ENCODE data around the gene ZSCAN30.

The ZSCAN30 gene

GRCh38 chr18:35278969-35279368 lies 11.1 kb downstream of the ZSCAN30 start:
- DNase-seq (ENCODE audit: low read depth in 2 of 2), result no peak

- no peak for DNase-seq (ENCODE audit: low read depth in 2 of 2)
Measured at GRCh38 chr18:35278085-35278484, 11.9 kb downstream of the ZSCAN30 start.

GRCh38 chr18:35277633-35278032 lies 12.4 kb downstream of the ZSCAN30 start:
- DNase-seq (ENCODE audit: low read depth in 2 of 2), result no peak

- no peak for DNase-seq (ENCODE audit: low read depth in 2 of 2)
Measured at GRCh38 chr18:35276267-35276666, 13.8 kb downstream of the ZSCAN30 start.

GRCh38 chr18:35271656-35272055 lies 18.4 kb downstream of the ZSCAN30 start:
- no peak for DNase-seq (ENCODE audit: low read depth in 2 of 2)

- no peak for DNase-seq (ENCODE audit: low read depth in 2 of 2)
Measured at GRCh38 chr18:35268821-35269220, 21.2 kb downstream of the ZSCAN30 start.

GRCh38 chr18:35267809-35268208 lies 22.2 kb downstream of the ZSCAN30 start:
- DNase-seq (ENCODE audit: low read depth in 2 of 2), result no peak

- peak; percentile 52 to 53 for DNase-seq (ENCODE audit: low read depth in 2 of 2)
Measured at GRCh38 chr18:35267161-35267651, 22.8 kb downstream of the ZSCAN30 start.

GRCh38 chr18:35264409-35264808 lies 25.6 kb downstream of the ZSCAN30 start:
- DNase-seq (ENCODE audit: low read depth in 2 of 2), result no peak

GRCh38 chr18:35256947-35257346 lies 33.1 kb downstream of the ZSCAN30 start:
- DNase-seq (ENCODE audit: low read depth in 2 of 2), result no peak

- no peak for DNase-seq (ENCODE audit: low read depth in 2 of 2)
Measured at GRCh38 chr18:35253655-35254287, 36.3 kb downstream of the ZSCAN30 start.

GRCh38 chr18:35252466-35252865 lies 37.6 kb downstream of the ZSCAN30 start:
- no peak for DNase-seq (ENCODE audit: low read depth in 2 of 2)

GRCh38 chr18:35248429-35248828 lies 41.6 kb downstream of the ZSCAN30 start:
- no peak for DNase-seq (ENCODE audit: low read depth in 2 of 2)

- no peak for DNase-seq (ENCODE audit: low read depth in 2 of 2)
Measured at GRCh38 chr18:35247412-35248249, 42.4 kb downstream of the ZSCAN30 start.

GRCh38 chr18:35246831-35247230 lies 43.2 kb downstream of the ZSCAN30 start:
- no peak for DNase-seq (ENCODE audit: low read depth in 2 of 2)

GRCh38 chr18:35245719-35246317 lies 44.2 kb downstream of the ZSCAN30 start:
- no peak for DNase-seq (ENCODE audit: low read depth in 2 of 2)

GRCh38 chr18:35244671-35245070 lies 45.4 kb downstream of the ZSCAN30 start:
- no peak for DNase-seq (ENCODE audit: low read depth in 2 of 2)

GRCh38 chr18:35242426-35242825 lies 47.6 kb downstream of the ZSCAN30 start:
- no peak for DNase-seq (ENCODE audit: low read depth in 2 of 2)

- no peak for DNase-seq (ENCODE audit: low read depth in 2 of 2)
Measured at GRCh38 chr18:35241448-35241804, 48.6 kb downstream of the ZSCAN30 start.

- peak; percentile 93 for DNase-seq (ENCODE audit: low read depth in 2 of 2)
Measured at GRCh38 chr18:35240664-35241447, 49.2 kb downstream of the ZSCAN30 start, which contains the start of gene ZNF397. Gene ZNF397, plus strand, starts transcription at chr18:35241034. Its CDS starts 1,437 bp downstream, at chr18:35242471.

- no peak for DNase-seq (ENCODE audit: low read depth in 2 of 2)
Measured at GRCh38 chr18:35239314-35239713, 50.7 kb downstream of the ZSCAN30 start.
